EL (cell line): ENCODE results near the gene ANO9.
"Not testable (repeated sequence)": the region's sequence is repeated elsewhere in the genome, so short reads cannot be mapped to it uniquely, and the experiment has no call there.

Experiments used
- DNase-seq: peaks from one replicate; pipeline ENCODE4 v3.0.0-alpha.2; 2016

The ANO9 gene

GRCh38 chr11:413120-414081 lies 28.4 kb downstream of the ANO9 start:
- DNase-seq: no peak

- DNase-seq: no peak
Measured at GRCh38 chr11:412641-413119, 29.1 kb downstream of the ANO9 start.

- DNase-seq: not testable (repeated sequence)
Measured at GRCh38 chr11:411520-411919, 30.3 kb downstream of the ANO9 start.

GRCh38 chr11:410711-411110 lies 31.1 kb downstream of the ANO9 start:
- not testable (repeated sequence) for DNase-seq

GRCh38 chr11:409600-410483 lies 32.0 kb downstream of the ANO9 start:
- no peak for DNase-seq

- no peak for DNase-seq
Measured at GRCh38 chr11:409008-409599, 32.7 kb downstream of the ANO9 start.

- DNase-seq: no peak
Measured at GRCh38 chr11:408154-409007, 33.4 kb downstream of the ANO9 start.

- no peak for DNase-seq
Measured at GRCh38 chr11:407651-408123, 34.1 kb downstream of the ANO9 start.

- DNase-seq: peak; percentile 84
Measured at GRCh38 chr11:406796-407650, 34.8 kb downstream of the ANO9 start.

GRCh38 chr11:405954-406795 lies 35.6 kb downstream of the ANO9 start:
- no peak for DNase-seq

- DNase-seq: no peak
Measured at GRCh38 chr11:405323-405953, 36.4 kb downstream of the ANO9 start.

- DNase-seq: no peak
Measured at GRCh38 chr11:404551-405264, 37.1 kb downstream of the ANO9 start.

GRCh38 chr11:403761-404431 lies 37.9 kb downstream of the ANO9 start:
- no peak for DNase-seq

- no peak for DNase-seq
Measured at GRCh38 chr11:403021-403760, 38.6 kb downstream of the ANO9 start.

- DNase-seq: not testable (repeated sequence)
Measured at GRCh38 chr11:401196-401595, 40.6 kb downstream of the ANO9 start.

GRCh38 chr11:400241-400689 lies 41.5 kb downstream of the ANO9 start:
- no peak for DNase-seq

GRCh38 chr11:399731-400211 lies 42.0 kb downstream of the ANO9 start:
- DNase-seq: no peak
